Activated CD8-positive, alpha-beta memory T cell treated with anti-CD3 and anti-CD28 coated beads, Interleukin-2, amount 50 U/mL, for 4 hours (primary cell): ENCODE data around the gene BACH2.

Experiments used
- DNase-seq: peaks from one replicate; pipeline ENCODE4 v3.0.0-alpha.2; 2020

Gene BACH2

DNA sequence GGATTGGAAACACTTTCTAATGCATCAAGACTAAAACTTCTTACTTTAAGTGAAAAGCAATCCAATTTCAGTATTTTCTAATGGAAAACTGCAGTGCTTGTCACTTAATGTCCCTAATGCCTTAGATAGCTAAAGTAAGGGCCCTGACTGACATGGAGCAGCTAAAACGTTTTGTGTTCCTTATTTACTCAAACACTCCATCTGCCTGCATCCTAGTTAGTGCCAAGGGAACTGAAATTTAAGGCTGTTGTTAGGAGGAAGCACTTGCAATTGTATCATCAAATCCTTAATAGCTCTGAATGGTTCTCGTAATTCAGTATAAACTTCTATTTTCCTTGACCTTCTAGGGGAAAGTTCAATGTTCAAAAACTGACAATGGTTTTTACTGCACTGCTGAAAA is 274.9 kb downstream of the BACH2 start:
- no peak for DNase-seq

DNA sequence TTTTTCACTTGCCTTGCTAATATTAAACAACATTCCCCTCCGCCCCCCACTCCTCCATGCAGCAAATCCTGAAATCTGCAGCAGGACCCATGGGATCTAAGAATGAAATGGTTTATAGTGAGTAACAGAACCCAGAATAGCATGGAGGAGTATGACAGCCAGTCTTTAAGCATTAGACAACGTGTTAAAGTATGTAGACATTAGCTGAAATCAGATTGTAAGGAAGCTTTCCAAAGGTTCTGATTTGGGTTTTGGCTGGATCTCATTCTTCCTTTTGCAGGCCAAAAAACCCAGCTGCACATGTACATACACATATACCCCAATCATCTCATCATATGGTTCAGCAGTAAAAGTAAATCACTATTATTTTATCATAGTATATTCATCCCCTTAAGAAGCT is 275.9 kb downstream of the BACH2 start:
- no peak for DNase-seq

DNA sequence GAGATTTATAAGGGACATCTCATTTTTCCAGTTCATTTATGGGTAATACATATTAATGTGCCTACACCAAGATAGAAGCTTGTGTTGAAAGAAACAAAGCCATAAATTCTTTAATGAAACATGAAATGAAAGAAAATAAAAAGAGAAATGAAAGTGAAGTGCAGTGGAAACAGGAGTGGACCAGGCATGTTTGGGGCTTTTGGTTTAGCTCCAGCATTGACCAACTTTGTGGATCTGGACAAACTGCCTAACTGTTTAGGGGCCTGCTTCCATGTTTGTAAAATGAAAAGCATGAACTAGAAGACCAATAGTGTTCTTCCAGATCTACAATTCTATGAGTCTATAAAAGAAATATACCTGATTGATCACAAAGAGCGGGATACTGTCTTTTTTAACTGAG is 277.4 kb downstream of the BACH2 start:
- DNase-seq: no peak

DNA sequence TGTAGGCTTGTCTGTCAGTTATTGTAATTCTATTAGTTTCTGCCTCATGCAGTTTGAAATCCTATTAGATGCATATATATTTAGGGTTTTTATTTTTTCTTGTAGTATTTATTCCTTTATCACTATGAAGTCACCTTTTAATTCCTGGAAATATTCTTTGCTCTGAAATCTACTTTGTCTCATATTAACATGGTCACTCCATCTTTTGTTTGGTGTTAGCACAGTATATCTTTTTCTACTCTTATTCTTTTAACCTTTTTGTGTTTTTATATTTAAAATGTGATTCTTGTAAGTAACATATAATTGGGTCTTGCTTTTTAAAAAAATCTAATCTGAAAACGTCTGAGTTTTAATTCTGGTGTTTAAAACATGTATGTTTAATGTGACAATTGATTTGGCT is 280.8 kb downstream of the BACH2 start:
- no peak for DNase-seq

DNA sequence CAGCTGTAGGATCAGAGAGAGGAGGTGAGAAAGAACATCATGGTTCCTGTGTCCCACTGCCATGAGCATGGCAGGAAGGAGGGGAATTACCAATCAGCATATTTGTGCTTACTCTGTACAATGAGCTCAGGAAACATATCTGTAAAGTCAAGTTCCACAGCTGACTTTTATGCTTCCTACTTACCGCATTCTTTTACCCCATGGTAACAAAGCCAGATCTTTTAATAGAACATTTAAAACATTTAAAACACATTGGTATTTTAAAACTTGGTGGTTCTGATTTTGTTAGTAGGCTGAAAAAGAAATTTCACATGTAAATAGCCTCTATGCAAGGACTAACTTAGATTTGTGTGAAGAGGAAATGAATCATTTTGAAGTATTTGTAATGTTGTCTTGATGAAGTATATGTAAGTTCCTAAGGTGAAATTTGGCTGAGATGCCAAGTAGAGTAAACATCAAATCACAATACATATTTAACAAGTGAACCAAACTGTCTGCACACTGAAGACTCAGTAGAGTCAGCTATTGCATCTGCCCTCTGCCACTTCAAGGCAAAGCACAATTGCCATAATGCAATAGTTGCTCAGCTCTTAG is 287.6 kb downstream of the BACH2 start:
- DNase-seq: no peak

DNA sequence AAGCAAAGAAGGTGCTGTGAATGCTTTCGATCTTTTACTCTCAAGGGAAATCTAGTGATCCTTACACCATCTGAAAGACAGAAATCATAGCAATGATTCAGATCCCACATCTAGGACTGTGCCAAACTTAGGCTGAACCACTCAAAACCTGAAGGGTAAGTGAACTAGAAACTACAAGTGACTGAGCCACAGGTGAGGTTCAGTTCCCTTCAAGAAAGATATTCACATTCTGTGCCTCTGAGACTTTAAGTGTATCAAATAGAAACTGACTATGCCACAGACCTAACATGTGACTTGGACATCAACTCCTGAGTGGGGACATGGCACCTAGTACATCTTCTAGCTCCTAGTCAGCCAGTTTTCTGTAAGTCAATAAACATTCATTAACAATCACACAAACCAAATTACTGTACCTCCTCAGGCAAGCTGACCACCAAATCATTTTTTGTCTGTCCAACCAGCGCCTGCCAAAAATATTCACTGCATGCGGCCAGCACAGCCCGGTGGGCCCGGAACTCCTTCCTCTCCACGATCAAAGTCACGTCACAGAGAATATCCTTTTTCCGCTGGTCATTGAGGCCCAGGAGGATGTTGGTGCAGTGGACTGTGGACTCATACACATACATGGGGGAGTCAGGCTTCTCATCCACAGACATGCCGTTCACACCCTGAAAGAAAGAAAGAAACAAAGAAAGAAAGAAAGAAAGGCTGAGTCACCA is 288.3 kb downstream of the BACH2 start:
- no peak for DNase-seq

DNA sequence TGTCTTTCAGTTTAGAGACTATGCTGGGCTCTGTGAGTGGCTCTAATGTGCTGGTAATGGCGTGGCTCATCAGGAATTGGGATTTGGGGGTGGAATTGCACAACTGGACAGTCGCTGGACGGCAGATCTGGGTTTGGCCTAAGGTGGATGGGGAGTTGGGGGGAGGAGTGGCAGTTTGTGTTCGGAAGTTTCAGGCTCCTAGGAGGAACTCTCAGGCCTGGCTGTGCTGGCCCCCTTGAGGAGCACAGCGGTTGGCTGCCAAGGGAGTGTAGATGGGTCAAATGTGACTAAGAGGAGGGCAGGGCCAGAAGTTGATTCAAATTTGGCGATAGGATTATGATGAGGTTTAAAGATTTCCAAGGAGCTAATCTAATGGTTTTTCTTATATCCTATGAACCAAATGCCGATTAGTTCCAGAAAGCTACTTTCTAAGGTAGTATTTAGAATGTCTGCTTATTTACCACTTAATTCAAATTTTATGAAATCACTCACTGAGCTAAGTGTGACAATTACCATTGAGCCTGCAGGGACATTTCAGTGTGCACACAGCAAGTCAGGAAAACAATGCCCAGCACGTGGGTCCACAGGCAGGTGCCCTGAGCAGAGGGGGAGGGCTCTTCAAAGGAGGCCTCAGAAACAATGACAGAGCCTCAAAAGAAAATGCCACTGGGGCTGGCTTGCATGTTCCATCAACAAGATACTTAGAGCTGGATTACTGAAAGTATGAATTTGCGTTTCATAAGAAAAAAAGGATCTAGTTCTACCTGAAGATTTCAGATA is 291.4 kb downstream of the BACH2 start:
- DNase-seq: no peak

DNA sequence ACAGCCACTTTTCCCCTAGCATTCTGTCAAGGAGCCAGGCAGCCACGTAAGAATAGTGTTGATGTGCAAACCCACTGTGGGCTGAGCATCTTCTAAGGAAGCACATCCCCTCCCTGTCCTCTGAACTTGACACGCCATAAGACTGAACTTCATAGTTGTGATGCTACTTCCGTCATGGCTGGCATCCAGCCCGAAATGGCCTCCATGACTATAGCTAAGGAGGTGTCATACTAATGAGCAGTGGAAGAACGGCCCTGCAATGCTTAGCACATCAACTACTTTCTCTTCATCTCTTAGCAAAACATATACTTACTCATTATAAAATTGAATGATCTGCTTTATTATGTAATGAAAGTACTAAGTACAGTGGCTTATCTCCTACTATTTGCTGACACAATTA is 292.1 kb downstream of the BACH2 start:
- no peak for DNase-seq

DNA sequence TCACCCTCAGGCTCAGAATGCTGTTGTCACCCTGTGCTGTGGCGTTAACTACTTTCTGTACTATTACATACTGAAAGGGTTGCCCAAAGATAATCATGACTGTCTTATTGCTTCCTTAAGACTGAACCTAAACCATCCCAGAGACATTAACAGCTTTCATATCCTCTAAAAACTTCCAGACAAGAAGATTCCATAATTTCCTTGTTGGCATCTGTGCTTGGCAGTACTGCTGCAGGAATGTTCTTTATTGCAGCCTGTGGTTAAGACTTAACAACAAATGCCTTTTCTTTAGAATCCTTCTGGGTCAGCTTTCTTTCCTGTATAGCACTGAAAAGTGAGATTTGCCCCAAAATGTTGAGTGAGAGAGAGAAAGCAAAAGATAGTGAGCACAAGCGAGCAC is 292.7 kb downstream of the BACH2 start:
- no peak for DNase-seq

DNA sequence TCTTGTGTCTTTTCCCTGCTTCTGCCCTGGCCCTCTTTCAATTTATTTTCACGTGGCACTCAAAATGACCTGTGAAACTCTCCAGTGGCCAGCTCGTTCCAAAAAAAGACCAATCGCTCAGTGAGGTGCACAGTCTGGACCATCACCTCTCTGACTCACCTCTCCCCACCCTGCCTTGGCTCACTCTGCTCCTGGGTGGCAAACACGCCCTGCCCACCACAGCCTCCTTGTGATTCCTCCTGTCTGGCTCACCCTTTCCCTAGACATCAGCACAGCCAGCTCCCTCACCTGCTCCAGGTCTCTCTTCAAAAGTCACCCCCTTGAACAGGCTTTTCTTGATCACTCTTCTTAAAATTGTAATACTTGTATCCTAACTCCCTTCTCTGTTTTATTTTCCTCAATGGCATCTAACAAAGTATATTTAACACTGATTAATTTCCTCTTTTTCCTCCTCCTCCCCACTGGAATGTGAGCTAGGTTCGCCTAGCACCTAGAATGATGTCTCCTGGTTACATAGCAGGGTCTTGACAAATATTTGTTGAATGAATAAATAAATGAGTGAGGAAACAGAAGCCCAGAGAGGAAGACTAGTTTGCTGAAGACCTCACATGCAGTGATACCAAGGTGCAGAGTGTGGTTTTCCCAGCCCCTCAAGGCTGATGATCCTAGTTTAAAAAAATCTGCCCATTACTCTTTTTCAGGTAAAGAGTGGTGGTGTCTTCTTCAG is 293.4 kb downstream of the BACH2 start:
- DNase-seq: no peak

DNA sequence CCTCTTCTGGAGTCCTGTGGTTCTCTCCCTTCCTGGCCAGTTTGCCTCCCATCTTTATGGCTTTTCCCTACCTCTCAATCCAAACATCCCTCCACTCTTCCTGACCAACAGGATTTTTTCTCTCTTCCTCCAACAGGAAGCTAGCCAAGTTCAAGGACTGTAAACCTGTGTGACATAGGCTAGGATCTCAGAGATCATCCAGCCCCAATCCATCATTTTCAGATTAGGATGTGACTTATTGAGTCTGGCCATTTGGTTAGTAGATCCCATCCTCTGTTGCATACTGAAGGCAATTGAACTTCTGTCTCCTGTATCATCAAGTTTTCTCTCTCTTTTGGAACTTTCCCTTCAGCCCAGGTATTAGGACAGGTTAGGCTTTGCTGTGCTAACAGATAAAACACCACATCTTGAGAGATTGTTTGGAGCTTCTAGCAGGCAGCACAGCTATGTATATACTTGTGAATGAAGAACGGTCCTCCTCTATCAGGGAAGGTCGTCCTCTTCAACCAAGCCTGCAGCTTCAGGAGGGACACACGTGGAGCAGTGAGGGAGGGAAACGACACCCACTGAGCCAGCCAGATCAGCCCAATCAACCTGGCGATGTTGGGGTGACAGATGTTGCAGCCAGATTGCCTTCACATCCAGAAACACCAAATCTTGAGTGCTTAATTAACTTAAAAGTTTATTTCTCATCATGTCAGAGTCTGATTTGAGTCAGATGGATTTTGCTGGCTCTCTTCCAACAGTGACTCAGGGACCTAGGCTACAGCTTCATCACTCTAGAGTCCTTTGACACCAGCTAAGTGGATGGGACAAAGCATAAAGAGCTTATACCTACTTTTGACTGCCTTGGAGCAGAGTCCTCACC is 295.5 kb downstream of the BACH2 start:
- peak; percentile 43 for DNase-seq

DNA sequence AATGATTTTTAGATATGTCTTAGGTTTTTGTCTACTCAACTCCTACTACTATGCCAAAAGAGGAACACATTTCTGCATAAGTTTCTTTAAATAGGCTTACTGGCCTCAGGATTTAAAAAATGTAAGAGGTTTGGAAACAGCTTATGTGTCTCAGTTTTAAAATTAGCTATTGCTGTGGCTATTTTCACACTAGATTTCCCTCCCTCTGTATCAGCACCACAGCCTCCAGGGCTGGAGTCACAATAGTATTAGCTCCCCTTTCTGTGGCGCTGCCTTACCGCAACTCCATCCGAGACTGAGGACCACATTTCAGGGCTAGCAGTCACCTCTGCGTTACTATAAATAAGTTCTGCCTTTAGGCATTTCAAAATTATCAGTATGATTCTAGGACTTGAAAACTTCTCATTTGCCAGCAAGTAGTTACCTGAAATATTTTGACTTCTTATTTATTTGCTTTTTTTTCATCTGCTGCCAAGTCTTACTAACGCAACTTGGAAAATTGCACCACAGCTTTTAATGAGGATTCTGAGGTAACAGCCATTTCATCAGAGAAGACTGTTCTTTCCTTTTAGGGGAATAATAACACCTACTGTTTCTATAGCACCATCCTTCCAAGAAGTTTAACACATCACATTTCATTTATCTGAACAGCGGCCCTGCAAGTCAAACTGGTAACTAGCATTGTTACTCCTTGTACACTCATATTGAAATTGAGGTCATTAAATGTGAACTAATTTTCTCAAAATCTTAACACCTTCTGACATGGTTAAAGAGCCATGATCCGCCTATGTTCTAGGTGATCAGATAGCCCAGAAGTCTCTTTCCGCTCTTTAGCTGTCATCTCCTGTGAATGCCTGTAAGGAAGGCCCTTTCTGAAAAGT is 296.5 kb downstream of the BACH2 start:
- DNase-seq: no peak

DNA sequence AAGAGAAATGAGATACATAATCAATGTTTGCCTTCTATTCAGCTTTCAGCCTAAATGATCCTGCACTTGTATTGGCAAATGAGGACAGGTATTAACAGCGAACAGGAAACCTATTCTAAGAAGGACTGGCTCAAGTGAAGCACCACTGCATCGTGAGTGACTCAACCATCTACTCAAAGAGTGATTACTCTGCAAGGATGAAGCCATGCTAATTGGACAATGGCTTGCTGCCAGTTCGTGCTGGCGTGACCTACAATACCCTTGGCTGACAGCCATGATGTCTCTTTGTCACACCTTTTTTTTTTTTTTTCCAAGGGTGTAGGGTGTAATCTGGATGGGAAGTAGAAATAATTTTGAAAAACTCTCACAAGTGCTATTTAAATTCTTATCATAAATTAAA is 297.5 kb downstream of the BACH2 start:
- DNase-seq: no peak

DNA sequence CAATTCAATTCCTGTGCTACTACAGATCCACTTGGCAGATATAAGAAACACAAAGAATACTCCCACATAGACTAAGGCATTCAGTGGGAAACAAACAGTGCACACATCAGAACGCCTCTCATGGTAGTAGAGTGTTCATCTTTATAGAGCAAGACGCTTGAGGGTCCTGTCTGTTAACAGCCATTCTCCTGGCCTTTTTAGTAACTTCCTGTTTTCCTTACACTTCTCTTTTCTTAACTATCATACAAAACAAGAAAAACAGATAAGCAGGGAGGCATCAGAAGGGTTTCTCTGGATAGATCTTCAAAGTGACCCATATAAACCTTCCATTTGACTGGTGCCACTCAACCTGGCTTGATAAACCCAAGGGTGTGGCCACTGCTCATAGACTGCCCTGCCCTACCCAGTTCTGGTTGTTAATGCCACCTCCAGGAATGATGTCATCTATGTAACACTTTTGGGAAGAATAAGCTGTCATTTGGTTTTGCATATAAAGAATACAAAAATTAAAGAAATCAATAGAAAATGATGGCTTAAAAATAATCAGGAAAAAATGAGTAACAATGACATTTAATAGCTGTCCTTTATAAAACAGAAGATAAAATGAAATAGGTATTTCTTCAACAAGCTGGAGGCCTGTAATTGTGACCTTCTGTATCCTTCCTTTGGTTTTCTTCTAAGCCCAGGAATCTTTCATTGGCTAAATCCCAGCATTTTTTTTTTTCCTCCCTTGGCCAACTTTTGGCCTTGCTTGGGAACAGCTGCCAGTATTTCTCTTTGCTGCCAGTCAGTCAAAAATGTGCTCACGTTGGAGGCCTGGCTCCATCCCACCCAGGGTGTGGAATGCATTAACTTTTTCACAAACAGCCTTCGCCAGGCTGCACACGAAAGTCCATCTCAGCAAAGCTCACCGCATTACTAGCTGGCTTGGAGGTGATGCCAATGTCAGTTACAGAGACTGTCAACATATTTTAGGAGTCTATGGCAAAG is 298.9 kb downstream of the BACH2 start:
- no peak for DNase-seq

DNA sequence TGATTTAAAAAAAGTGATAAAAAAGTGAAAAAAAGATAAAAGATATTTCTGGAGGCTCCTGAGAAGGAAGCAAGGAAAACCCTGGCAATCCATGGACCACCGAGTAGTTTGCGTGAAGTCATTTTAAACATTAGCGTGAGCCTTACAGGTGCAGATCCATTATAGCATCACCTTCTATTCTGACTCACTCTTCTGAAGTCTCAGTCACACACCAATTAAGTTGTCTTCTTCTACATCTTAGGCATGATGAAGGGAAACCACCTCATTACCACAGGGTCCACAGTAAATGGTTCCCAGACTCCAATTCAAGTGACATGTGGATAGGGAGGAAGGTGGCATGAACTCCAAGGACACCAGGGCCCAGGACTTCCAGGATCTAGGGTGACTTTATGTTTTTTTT is 303.2 kb downstream of the BACH2 start:
- no peak for DNase-seq

DNA sequence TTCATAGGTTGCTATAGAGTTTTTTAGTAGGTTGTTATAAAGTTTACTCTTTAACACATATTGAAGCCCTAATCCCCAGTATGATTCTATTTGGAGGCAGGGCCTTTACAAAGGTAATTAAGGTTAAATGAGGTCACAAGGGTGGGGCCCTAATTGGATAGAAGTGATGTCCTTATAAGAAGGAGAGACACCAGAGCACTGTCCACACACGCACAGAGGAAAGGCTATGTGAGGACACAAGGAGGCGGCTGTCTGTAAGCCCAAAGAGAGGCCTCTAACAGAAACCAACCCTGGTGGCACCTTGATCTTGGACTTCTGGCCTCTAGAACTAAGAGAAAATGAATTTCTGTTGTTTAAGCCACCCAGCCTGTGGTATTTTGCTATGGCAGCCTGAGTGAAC is 303.8 kb downstream of the BACH2 start:
- DNase-seq: no peak

DNA sequence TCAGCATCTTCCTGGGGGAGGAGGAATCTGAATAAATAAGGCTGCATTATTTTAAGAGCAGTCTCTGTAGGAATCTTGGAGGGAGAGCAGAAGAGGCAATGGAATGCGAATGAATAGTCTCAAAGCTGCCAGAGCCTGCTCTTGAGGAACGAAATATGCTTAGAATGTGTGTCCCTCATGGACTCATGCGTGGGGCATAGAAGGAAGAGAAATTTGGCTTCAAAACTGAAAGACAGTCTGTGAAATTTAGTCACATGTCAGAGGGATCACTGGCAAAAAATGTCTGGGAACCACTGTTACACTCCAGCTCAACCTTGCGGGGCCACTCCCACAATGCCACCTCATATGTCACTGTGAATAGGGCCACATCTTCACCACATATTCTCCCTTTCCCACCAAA is 306.9 kb downstream of the BACH2 start:
- no peak for DNase-seq

DNA sequence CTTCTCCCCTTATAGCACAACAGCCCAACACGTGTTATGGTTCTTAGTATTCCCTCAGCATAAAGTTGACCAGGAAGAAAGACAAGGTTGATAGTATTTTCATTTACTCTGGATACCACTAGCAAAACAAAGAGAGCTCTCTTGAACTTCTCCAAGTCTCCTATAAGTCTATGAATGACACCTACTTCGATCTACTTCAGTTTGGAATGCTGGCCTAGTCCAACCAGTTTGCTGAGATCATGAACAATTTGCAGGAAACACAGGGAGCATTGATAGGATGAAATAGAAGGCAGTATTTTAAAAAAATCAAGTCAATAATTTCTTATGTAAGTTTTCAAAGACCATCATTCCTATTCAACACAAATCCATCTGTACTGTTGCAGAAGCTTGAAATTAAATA is 308.8 kb downstream of the BACH2 start:
- no peak for DNase-seq

DNA sequence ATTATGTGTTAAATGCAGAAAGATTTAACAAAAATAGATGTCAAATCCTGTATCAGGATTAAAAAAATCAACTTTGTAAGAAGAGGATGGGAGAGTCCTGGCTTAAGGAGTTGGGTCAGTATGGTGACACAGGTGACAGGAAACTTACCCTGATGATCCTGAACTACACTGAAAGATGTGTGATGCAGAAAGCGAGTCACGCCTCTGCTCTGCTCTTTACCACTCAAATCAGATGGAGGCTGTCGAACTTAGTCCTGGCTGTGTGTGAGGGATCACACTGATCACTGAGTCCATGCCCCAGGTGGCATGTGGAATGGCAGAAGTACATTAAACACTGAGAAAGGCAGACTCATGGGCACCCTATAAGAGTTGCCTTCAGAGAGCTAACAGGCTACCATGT is 309.5 kb downstream of the BACH2 start:
- no peak for DNase-seq

DNA sequence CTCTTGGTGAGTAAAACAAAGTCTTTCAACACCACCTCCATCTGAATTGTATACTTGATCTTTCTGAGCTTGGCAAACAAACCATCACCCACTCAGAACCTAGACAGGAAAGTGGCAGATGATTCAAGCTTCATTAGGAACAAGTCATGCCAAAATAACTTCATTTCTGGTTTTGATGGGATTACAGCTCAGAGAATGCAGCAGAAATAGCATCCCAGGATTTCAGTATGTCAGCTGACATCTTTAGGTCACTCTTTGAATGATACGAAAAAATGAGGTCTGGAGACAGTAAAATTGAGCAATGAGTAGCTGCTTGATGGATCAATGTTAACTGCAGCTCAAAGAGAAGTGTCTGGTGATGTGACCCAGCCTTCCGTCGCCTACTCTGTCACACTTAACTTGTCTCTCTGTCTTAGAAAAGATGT is 310.0 kb downstream of the BACH2 start:
- DNase-seq: no peak
